T-cell (primary cell): ENCODE data around the gene ARHGEF4. TPM values are rescaled to one million over a fixed set of nuclear protein-coding genes. Genes with fewer than 3 reads are reported as not detected.

Source experiments
- ATAC-seq, 4 experiments: fragments of 200-7000 bp in 3 of 4; fragments of 150-1000 bp in 1 of 4; cut with Tn5 transposase; replicated peaks in 1 of 4; 1 replicate in 3 of 4; 2 replicates in 1 of 4; pipeline ENCODE4 v1.10.0; 2021; ENCODE audit warnings: moderate library complexity in 3 of 4, mild to moderate bottlenecking in 2 of 4, moderate number of reproducible peaks in 1 of 4
- CTCF ChIA-PET, 2 donors: fragments of 300-600 bp; sonication (Branson Sonifier 250); formaldehyde crosslinking; loops; one replicate each; lab custom pipeline; 2022; ENCODE audit warnings: antibody characterized with exemption in 2 of 2; lab: Charles Lee
- POLR2A ChIA-PET, 2 donors: fragments of 300-600 bp; sonication (Branson Sonifier 250); formaldehyde crosslinking; loops; one replicate each; lab custom pipeline; 2022; ENCODE audit warnings: antibody characterized with exemption in 2 of 2; lab: Charles Lee
- DNase-seq, 35 experiments: peaks; one replicate each; pipeline versions ENCODE4 v3.0.0 to v3.0.0-alpha.2; 2013 to 2023
- H3K27ac ChIP-seq: one replicate; pipeline ENCODE4 v1.5.1; 2013; ENCODE audit warnings: low read length
- H3K27me3 ChIP-seq, 2 experiments: replicated peaks in 1 of 2; 1 replicate in 1 of 2; 2 replicates in 1 of 2; pipeline versions ENCODE4 v1.6.1 to v1.7.0; 2013; ENCODE audit warnings: low read length in 1 of 2, mixed read lengths in 1 of 2; ENCODE audit not compliant: control insufficient read depth in 2 of 2, insufficient read depth in 2 of 2; ENCODE audit errors: extremely low read depth in 1 of 2
- H3K36me3 ChIP-seq, 2 donors: 1 replicate in 1 of 2; 2 replicates in 1 of 2; pipeline versions ENCODE4 v1.6.1 to v1.7.0; 2013; ENCODE audit warnings: low read length in 1 of 2; ENCODE audit not compliant: control insufficient read depth in 2 of 2, insufficient read depth in 1 of 2; ENCODE audit errors: extremely low read depth in 1 of 2
- H3K4me1 ChIP-seq, 2 experiments: 1 replicate in 1 of 2; 2 replicates in 1 of 2; pipeline versions ENCODE4 v1.6.1 to v1.7.0; 2013; ENCODE audit warnings: low read length in 2 of 2, mixed read lengths in 1 of 2; ENCODE audit not compliant: insufficient read depth in 2 of 2, control insufficient read depth in 1 of 2; ENCODE audit errors: extremely low read depth in 1 of 2
- H3K4me3 ChIP-seq, 2 donors: 1 replicate in 1 of 2; 2 replicates in 1 of 2; pipeline versions ENCODE4 v1.5.1 to v1.7.0; 2013; ENCODE audit warnings: mild to moderate bottlenecking in 2 of 2, low read length in 1 of 2, moderate library complexity in 1 of 2; ENCODE audit not compliant: control insufficient read depth in 1 of 2; ENCODE audit errors: extremely low read depth in 1 of 2
- H3K9me3 ChIP-seq: 2 replicates; pipeline ENCODE4 v1.7.0; 2013
- H3K27ac Mint-ChIP-seq, 2 donors: one replicate each; pipeline ENCODE4 v1.8.0; 2020 to 2021; ENCODE audit warnings: mild to moderate bottlenecking in 2 of 2, mixed read lengths in 2 of 2
- H3K27me3 Mint-ChIP-seq, 2 donors: one replicate each; pipeline ENCODE4 v1.8.0; 2021 to 2022; ENCODE audit warnings: mixed read lengths in 2 of 2
- H3K36me3 Mint-ChIP-seq: one replicate; pipeline ENCODE4 v1.8.0; 2021; ENCODE audit warnings: mixed read lengths
- H3K4me1 Mint-ChIP-seq, 3 donors: one replicate each; pipeline ENCODE4 v1.8.0; 2020 to 2022; ENCODE audit warnings: mixed read lengths in 3 of 3, mild to moderate bottlenecking in 1 of 3
- H3K4me3 Mint-ChIP-seq, 3 donors: one replicate each; pipeline ENCODE4 v1.8.0; 2020 to 2022; ENCODE audit warnings: mild to moderate bottlenecking in 3 of 3, mixed read lengths in 3 of 3, moderate library complexity in 3 of 3
- H3K9me3 Mint-ChIP-seq, 3 donors: one replicate each; pipeline ENCODE4 v1.8.0; 2020 to 2022; ENCODE audit warnings: mixed read lengths in 3 of 3
- WGBS: methylation state at CpG from one replicate; pipeline ENCODE4 v1.1.5; 2013; ENCODE audit warnings: missing lambda C conversion rate; ENCODE audit not compliant: insufficient coverage; 5-methylcytosine and 5-hydroxymethylcytosine counted together
- total RNA-seq, 35 experiments: library from RNA in 6 of 35; stranded (reverse) in 6 of 35; fragments of 120-200 nt in 1 of 35; gene quantifications; one replicate each; pipeline versions ENCODE4 v1.2.1 to v1.2.4 and lab custom pipeline; 2013 to 2026

Gene ARHGEF4
- total RNA-seq, 5 donors from 2014 or later (not counting 1 experiment from before 2014, with no cell fraction given) = 2.9 to 5.3 (median 4.4) TPM

- H3K9me3 Mint-ChIP-seq = no peaks in the 10 kb centered on the region
- H3K4me1 ChIP-seq = peaks cover under 1 to 6% of the 10 kb centered on the region in 2 experiments
- peak overlapping the region in 1 of 2 donors; percentile 8 for H3K27ac Mint-ChIP-seq
- no peaks in the 10 kb centered on the region for H3K27me3 ChIP-seq
- DNase-seq = no peak
- POLR2A ChIA-PET = no interaction called here
- no peak overlapping the region for H3K4me3 ChIP-seq
- CTCF ChIA-PET = interaction anchor here in 1 of 2 donors (0.6 kb wide), 1 partner anchor 223 kb away, joined by 3 read pairs; no protein-coding TSS in a partner anchor
- H3K4me3 Mint-ChIP-seq = no peak overlapping the region
- WGBS = 96% methylated on average over 11 of the region's 18 CpGs
- peaks cover 42% of the 10 kb centered on the region for H3K36me3 Mint-ChIP-seq
- peaks cover 11 to 40% of the 10 kb centered on the region in 2 donors for H3K36me3 ChIP-seq
- peaks cover 4 to 20% (median 6%) of the 10 kb centered on the region in 3 donors for H3K4me1 Mint-ChIP-seq
- no peak overlapping the region for H3K27ac ChIP-seq
- no peaks in the 10 kb centered on the region for H3K9me3 ChIP-seq
- ATAC-seq = no peak
- no peaks in the 10 kb centered on the region for H3K27me3 Mint-ChIP-seq
These were observed 210.4 kb downstream of the ARHGEF4 start for GRCh38 chr2:131046918-131047652.

- CTCF ChIA-PET = interaction anchor here in 1 of 2 donors (0.6 kb wide), 1 partner anchor 224 kb away, joined by 3 read pairs; no protein-coding TSS in a partner anchor
- H3K9me3 Mint-ChIP-seq = no peaks in the 10 kb centered on the region
- H3K4me3 Mint-ChIP-seq = no peak overlapping the region
- H3K4me1 ChIP-seq = no peaks in the 10 kb centered on the region
- H3K27ac ChIP-seq = no peak overlapping the region
- 100% methylated on average over 1 of the region's 11 CpGs for WGBS
- H3K9me3 ChIP-seq = no peaks in the 10 kb centered on the region
- peaks cover 51% of the 10 kb centered on the region for H3K36me3 Mint-ChIP-seq
- H3K27ac Mint-ChIP-seq = no peak overlapping the region
- H3K27me3 ChIP-seq = no peaks in the 10 kb centered on the region
- POLR2A ChIA-PET = interaction anchor here in 1 of 2 donors (0.5 kb wide), 1 partner anchor 13 kb away, joined by 3 read pairs; no protein-coding TSS in a partner anchor
- no peaks in the 10 kb centered on the region for H3K27me3 Mint-ChIP-seq
- H3K36me3 ChIP-seq = peaks cover 19 to 49% of the 10 kb centered on the region in 2 donors
- no peak for ATAC-seq
- no peak for DNase-seq
- no peak overlapping the region for H3K4me3 ChIP-seq
- H3K4me1 Mint-ChIP-seq = peaks cover 0 to 14% (median 2%) of the 10 kb centered on the region in 3 donors
These were observed 211.3 kb downstream of the ARHGEF4 start for GRCh38 chr2:131047920-131048560.

- Histone ChIP-seq H3K4me3 (no peak overlapping the region), H3K27ac (no peak overlapping the region), H3K4me1 (no peaks in the 10 kb centered on the region), H3K9me3 (no peaks in the 10 kb centered on the region), H3K27me3 (no peaks in the 10 kb centered on the region), H3K36me3 (peaks cover 19 to 53% of the 10 kb centered on the region in 2 donors)
- no peak overlapping the region for H3K4me3 Mint-ChIP-seq
- DNase-seq (no peak), ATAC-seq (no peak)
- peaks cover 55% of the 10 kb centered on the region for H3K36me3 Mint-ChIP-seq
- no peak overlapping the region for H3K27ac Mint-ChIP-seq
- ChIA-PET POLR2A (no interaction called here), CTCF (no interaction called here)
- H3K4me1 Mint-ChIP-seq = peaks cover 0 to 14% (median 2%) of the 10 kb centered on the region in 3 donors
- no peaks in the 10 kb centered on the region for H3K27me3 Mint-ChIP-seq
- no peaks in the 10 kb centered on the region for H3K9me3 Mint-ChIP-seq
- WGBS = 93% methylated on average over 3 of the region's 6 CpGs
These were observed 211.9 kb downstream of the ARHGEF4 start for GRCh38 chr2:131048641-131049040.

GRCh38 chr2:131049150-131049718 lies 212.5 kb downstream of the ARHGEF4 start:
- CTCF ChIA-PET = no interaction called here
- POLR2A ChIA-PET = interaction anchor here in 1 of 2 donors (0.6 kb wide), 1 partner anchor 496 kb away, joined by 4 read pairs; no protein-coding TSS in a partner anchor

GRCh38 chr2:131050896-131051295 lies 214.2 kb downstream of the ARHGEF4 start:
- no peaks in the 10 kb centered on the region for H3K9me3 ChIP-seq
- 100% methylated on average over 4 of the region's 8 CpGs for whole genome bisulfite sequencing
- H3K27ac ChIP-seq = no peak overlapping the region
- H3K4me3 ChIP-seq = no peak overlapping the region
- Mint-ChIP-seq H3K4me3 (no peak overlapping the region), H3K36me3 (peaks cover 72% of the 10 kb centered on the region), H3K4me1 (peaks cover 0 to 22% (median 2%) of the 10 kb centered on the region in 3 donors), H3K9me3 (no peaks in the 10 kb centered on the region), H3K27me3 (no peaks in the 10 kb centered on the region), H3K27ac (no peak overlapping the region)
- CTCF ChIA-PET = no interaction called here
- H3K4me1 ChIP-seq = no peaks in the 10 kb centered on the region
- DNase-seq (no peak), ATAC-seq (no peak)
- H3K36me3 ChIP-seq = peaks cover 19 to 75% of the 10 kb centered on the region in 2 donors
- no peaks in the 10 kb centered on the region for H3K27me3 ChIP-seq
- POLR2A ChIA-PET = interaction anchor here in 1 of 2 donors (0.7 kb wide), 1 partner anchor 75 kb away, joined by 5 read pairs; no protein-coding TSS in a partner anchor

More at GRCh38 chr2:131049150-131049718, 212.5 kb downstream of the ARHGEF4 start:
- peaks cover 19 to 59% of the 10 kb centered on the region in 2 donors for H3K36me3 ChIP-seq
- H3K27me3 Mint-ChIP-seq = no peaks in the 10 kb centered on the region
- peak in 1 of 35 experiments; percentile 22 for DNase-seq
- peaks cover 0 to 14% (median 2%) of the 10 kb centered on the region in 3 donors for H3K4me1 Mint-ChIP-seq
- 95% methylated on average over 6 of the region's 7 CpGs for WGBS
- H3K36me3 Mint-ChIP-seq = peaks cover 55% of the 10 kb centered on the region
- H3K4me1 ChIP-seq = no peaks in the 10 kb centered on the region
- H3K4me3 Mint-ChIP-seq = no peak overlapping the region
- no peak overlapping the region for H3K27ac ChIP-seq
- H3K4me3 ChIP-seq = no peak overlapping the region
- ATAC-seq = no peak
- no peaks in the 10 kb centered on the region for H3K27me3 ChIP-seq
- no peaks in the 10 kb centered on the region for H3K9me3 ChIP-seq
- H3K27ac Mint-ChIP-seq = no peak overlapping the region
- no peaks in the 10 kb centered on the region for H3K9me3 Mint-ChIP-seq

GRCh38 chr2:131052741-131053263 lies 216.1 kb downstream of the ARHGEF4 start:
- no peak overlapping the region for H3K27ac Mint-ChIP-seq

More at GRCh38 chr2:131052741-131053263, 216.1 kb downstream of the ARHGEF4 start:
- Mint-ChIP-seq H3K36me3 (peaks cover 75% of the 10 kb centered on the region), H3K9me3 (no peaks in the 10 kb centered on the region), H3K4me1 (peaks cover 11 to 38% (median 12%) of the 10 kb centered on the region in 3 donors), H3K4me3 (no peak overlapping the region), H3K27me3 (no peaks in the 10 kb centered on the region)
- Histone ChIP-seq H3K4me3 (no peak overlapping the region), H3K27me3 (no peaks in the 10 kb centered on the region), H3K36me3 (peaks cover 19 to 88% of the 10 kb centered on the region in 2 donors), H3K9me3 (no peaks in the 10 kb centered on the region), H3K4me1 (no peaks in the 10 kb centered on the region), H3K27ac (no peak overlapping the region)
- ChIA-PET CTCF (no interaction called here), POLR2A (no interaction called here)
- ATAC-seq (no peak), DNase-seq (no peak)
- 98% methylated on average over 5 of the region's 8 CpGs for WGBS
